C4-2B (cell line): ENCODE data around the gene EFNA2.

Experiments
- CTCF ChIP-seq: fragments of 450-650 bp; conservative IDR thresholded peaks from 2 replicates; pipeline ENCODE4 v1.5.1; 2017; ENCODE audit warnings: mild to moderate bottlenecking
- ZFX ChIP-seq: fragments of 450-650 bp; IDR thresholded peaks from 2 replicates; pipeline ENCODE4 v1.6.1; 2017

DNA sequence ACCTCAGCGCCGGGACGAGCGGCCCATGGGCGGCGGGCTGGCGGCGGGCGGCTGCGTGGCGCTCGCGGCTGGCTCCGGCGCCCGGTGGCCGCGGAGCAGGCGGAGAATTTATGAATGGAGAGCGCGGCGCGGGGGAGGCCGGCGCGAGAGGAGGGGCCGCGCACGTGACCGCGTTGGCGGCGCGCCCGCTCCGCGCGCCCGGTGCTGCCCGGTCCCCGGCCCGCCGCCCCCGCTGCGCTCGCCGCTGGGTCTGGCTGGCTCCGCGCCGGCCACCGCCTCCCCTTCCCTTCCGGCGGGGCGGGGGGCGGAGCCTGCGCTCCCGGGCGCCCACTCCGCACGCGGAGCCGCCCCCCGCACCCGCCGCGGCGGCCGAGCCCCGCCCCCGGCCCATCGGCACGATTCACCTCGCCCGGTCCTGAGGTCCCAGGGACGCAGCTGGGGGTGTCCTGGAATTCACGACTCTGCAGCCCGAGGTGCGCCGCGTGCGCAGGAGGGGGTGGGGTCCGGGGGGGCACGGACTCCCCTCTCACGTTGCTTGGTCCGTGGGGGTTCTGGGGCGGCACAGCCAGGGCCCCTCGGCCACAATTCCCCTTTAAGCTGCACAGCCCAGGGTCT lies 47.8 kb upstream of the EFNA2 start, which contains the start of gene CBARP:
- TF ChIP-seq CTCF = no peak
- TF ChIP-seq ZFX = no peak
